NK-92 treated with Interleukin-12 subunit alpha and Interleukin-12 subunit beta, amount 100 ng/mL, for 24 hours (cell line): ENCODE results near the gene RUNX1.
A peak's percentile ranks its signal among the peaks of the same experiment; 100 is the strongest.

Experiments
- DNase-seq: peaks from one replicate; lab custom pipeline; 2025; lab: John Stamatoyannopoulos, UW

The RUNX1 gene

DNA sequence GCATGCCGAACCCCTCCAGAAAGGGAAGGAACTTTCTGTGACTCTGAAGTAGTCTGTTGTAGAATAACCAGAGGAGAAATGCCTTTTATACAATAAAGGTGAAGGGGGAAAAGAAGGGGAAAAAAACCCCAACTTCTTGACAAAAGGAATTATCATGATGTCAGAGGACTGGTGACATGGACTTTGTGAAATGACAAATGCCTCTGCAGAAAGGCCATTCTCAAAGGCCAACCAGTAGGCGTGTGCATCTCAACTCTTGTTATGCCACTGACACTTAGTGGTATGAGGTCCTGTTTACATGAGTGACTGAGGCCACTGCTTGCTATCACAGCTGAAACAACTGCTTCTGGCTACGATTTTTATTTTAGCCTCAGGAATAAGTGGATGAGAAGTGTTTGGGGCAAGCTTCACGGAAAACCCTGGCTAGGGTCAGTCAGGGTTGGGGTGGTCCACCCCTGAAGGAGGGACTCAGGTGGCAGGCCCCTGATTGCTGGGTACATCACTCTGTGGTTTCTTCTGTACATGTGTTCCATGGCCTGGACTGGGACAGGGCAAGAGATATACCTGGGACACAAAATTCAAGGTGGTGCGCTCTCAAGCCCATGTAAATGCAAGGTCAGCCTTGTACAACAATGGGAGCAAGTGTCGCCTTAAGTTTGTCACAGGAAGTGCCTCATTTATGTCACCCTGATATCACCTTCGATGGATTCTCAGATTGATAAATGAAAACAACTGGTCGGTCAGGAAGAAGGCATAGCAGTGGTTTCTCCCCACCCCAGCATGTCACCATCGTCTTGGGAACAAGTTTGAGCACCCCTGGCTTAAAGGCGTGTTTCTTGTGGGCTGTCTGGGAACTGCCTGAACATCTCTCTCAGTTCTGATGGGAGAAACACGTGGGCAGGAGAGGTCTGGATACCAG, 12.4 kb downstream of the RUNX1 start:
- no peak for DNase-seq

DNA sequence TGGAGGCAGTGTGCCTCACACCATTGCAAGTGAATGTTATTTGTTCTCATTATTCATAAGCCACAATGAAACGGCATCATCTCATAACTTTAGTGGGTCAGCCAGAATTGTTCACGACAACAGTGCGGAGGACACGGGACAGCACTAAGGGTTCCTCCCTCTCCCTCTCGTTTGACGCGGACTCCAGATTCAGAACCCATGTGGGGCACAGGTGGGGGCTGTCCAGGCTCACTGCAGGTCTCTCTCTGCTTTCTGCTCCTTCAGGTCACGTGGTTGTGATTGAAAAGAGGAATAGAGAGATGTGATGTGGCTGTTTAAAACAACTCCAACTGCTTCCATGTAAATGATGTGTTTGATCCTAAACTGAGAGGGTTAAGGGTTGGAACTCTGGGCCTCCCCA, 13.5 kb downstream of the RUNX1 start:
- no peak for DNase-seq

DNA sequence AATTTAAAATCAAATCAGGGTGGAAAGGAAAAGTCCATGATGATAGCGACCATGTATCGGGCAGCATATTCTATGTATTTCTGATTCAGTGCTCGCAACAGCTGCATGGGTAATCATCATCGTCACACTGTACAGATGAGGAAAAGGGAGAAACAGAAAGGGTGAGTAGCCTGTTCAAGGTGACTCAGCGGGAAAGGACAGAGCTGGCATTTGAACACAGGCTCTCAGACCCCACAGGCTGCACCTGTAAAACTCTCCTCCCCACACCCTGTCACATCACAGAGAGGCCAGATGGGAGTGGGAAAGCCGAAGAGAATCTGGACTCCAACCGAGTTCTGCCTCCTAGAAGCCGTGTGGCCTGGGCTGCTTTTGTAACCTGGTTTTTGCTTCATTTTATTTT, 14.0 kb downstream of the RUNX1 start:
- no peak for DNase-seq

GRCh38 chr21:35034203-35034926, 14.7 kb downstream of the RUNX1 start:
- DNase-seq: no peak

- no peak for DNase-seq
Observed at GRCh38 chr21:35032474-35033263, 16.4 kb downstream of the RUNX1 start.

DNA sequence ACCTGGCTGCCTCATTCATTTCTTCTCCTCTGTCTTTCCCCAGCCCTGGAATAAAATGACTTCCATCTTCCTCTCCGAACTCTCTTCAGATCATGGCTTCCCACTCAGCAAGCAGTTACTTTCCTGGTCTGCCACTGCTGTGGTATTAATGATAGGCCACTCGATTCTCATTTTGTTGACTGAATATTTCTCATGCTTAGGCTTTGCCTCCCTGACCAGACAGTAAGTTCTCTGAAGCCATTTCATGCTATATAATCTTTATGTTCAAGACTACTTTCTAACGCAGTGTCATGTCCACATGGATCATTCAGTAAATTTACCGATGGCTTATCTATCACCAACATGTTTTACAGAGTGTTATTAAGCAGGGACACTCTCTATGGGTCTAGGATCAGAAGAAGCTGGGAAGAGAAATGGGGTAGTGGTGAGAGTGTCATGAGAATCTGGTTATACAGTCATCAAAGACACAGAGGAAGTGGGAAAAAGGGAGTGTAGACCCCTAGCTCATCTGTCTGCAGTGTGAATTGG, 20.6 kb downstream of the RUNX1 start:
- DNase-seq: no peak

- peak; percentile 27 for DNase-seq
Observed at GRCh38 chr21:35027563-35028450, 21.3 kb downstream of the RUNX1 start.

DNA sequence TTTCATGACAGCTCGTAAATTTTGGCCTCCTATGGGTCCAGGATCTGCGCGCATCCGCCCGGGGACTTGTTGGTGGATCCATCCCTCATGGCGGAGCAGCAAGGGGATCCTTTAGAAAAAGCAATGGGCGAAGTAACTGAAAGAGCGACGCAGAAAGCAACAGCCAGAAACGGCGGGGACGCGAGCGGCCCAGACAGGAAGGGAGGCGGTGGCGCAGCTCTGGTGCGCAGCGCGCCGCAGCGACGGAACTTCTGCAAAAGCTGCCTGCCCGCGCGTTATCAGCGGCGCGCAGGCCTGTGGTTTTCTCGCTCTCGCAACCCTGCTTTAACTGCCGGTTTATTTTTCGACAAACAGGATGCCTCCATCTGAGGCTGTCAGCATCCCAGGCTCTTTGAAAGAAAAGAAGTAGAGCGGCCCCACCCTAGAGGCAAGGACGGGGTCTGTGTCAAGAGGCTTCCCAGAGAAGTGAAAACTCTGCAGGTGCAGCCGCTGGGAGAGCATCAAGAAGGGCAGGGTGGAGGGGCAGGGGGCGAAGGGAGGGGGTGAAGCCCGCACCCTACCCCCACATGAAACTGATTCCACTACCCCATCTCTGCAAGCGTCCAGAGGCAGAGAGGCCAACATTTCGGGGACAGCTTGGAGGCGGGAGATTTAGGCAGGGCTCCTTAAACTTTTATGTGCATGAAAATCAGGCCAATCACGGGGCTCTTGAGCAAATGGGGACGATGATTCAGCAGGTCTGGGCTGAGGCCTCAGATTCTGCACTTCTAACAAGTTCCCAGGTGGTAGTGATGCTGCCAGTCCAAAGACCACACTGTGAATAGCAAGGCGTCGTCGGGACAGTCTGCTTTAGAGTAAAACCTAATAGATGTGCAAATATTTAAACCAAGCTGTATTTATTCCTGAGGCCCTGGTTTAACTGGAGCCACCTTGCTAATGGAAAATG, 22.2 kb downstream of the RUNX1 start:
- peak; percentile 85 for DNase-seq

- DNase-seq: no peak
Observed at GRCh38 chr21:35026153-35026500, 23.0 kb downstream of the RUNX1 start.

- DNase-seq: no peak
Observed at GRCh38 chr21:35025206-35026152, 23.6 kb downstream of the RUNX1 start.

DNA sequence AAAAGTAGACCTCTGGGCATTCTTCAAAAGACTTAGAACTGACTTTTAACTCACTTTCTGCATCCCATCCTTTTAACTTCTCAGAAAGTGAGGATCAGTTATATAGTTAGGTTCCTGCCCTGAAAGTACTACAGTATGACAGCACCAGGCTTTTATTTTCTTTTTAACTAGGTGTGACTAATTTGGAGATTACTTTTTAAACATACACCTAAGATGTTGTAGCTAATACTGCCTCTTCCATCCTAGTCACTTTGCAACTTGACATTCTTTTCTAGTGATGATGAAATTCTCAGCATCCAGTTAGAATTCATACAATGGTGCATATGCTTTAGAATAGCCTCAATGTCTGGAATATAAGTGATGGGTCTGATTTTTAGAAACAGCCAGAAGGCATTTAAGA, 24.6 kb downstream of the RUNX1 start:
- DNase-seq: no peak

DNA sequence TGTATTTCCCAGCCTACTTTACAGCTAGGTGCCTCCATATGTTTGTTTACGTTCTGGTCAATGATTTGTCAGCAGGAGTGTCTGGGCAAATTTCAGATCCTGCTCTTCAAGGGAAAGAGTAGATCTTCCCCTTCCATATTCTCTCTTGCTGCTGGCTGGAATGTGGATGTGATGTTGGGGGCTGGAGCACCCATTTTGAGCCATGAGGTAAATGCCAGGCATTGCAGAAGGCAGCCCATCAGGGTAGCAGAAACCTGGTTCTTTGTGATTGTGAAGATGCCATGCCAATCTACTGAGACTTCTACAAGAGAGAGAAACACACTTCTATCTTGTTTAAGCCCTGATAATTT, 25.1 kb downstream of the RUNX1 start:
- DNase-seq: no peak

DNA sequence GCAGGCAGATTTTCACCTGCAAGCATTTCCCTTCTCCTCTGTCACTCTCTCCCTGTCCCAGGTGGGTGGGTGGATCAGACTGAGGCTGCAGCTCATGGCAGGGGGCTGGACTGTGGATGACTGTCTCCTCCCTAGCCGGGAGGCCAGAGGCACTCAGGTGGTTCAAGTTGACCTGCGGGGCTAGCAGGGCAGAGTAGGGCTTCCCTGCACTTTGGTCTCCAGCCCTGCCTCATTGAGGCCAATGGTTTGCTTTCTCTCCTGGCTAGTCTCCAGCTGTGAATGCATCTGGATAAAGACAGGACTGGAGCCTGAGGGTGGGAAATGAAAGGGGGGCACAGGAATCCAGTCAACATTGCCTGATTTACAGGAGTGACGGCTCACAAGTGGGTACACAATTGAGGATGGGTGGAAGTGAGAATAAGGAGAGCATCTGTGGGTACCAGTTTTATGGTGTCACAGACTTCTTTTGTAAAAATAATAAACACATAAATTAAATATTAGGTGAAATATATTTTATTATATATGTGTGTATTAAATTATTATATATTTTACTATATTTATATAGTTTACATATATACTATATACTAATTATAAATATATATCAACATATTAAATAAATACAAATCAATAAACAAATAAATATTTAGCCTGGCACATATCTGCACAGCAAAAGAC, 25.6 kb downstream of the RUNX1 start:
- DNase-seq: no peak

GRCh38 chr21:35021546-35021945, 27.6 kb downstream of the RUNX1 start:
- no peak for DNase-seq

GRCh38 chr21:35020902-35021301, 28.2 kb downstream of the RUNX1 start:
- no peak for DNase-seq

DNA sequence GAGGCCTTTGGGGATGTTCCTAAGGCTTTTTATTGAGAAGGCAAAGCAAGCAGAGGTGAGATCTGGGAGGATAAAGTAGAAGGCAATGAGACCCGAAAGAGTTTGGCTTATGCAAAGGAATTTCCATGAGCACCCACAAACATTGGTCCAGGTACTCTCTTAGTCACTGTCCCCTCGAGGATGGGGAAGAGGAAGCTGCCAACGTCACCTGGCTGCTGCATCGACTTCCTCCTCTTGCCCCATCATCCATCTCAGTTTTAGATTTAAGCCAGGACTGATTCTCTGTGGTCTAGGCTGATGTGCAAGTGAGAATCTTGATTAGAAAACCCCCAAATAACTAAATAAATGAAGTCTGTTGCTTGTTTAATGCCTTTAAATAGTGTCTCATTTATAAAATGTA, 28.7 kb downstream of the RUNX1 start:
- peak; percentile 21 for DNase-seq

DNA sequence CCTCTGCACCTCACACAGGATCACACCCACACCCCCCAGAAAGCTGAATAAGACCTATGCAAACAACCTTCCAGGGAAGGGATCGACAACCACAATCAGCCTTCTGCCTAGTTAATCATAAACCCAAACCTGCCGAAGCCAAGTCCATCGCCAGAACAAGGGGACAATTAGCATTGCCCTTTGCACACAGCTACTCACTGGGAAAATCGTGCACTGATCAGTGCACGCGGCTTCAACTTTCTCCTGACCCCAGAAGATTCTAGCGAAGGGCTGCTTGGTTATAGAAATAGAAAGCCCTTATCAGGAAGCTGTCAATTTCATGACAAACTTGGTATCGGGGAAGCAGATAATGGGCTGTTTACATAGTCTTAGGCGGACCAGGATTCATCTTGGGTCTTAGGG, 29.5 kb downstream of the RUNX1 start:
- no peak for DNase-seq

DNA sequence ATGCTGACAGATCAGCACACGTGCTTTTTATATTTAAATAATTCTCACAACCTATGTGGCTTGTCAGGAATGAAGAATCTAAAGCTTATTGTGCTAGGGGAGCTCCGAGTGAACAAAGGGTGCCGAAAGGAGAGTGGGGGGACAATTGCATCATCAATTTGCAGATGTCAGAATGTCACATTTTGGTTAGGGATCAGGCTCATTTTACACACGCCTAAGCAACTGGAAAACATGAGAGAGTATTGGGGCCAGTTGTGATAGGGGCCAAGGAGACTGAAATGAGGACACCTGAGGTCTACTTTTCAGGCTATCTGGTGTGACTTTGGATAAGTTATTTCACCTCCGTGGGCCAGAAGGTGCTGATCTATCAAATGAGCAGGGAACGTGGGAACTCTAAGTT, 31.8 kb downstream of the RUNX1 start:
- no peak for DNase-seq
